Right lobe of liver (tissue), 6 donors: ENCODE data around the gene PAX5. TPM values are rescaled to one million over a fixed set of nuclear protein-coding genes. Genes with fewer than 3 reads are reported as not detected.

Experiments
- ATAC-seq, 4 donors: fragments of 200-7000 bp; cut with Tn5 transposase; one replicate each; pipeline ENCODE4 v1.9.1; 2020; ENCODE audit warnings: mild to moderate bottlenecking in 4 of 4, moderate library complexity in 4 of 4
- DNase-seq, 3 donors: peaks; one replicate each; pipeline ENCODE4 v3.0.0-alpha.2; 2020
- H3K27ac ChIP-seq, 3 donors: fragments of 200-600 bp; one replicate each; pipeline ENCODE4 v1.8.0; 2022
- H3K27me3 ChIP-seq, 2 donors: fragments of 200-600 bp; one replicate each; pipeline ENCODE4 v1.8.0; 2022
- H3K36me3 ChIP-seq, 4 donors: fragments of 200-600 bp; sonication (generic) in 1 of 4; one replicate each; pipeline versions ENCODE4 v1.5.1 to v1.8.0; 2017 to 2022; ENCODE audit warnings: control low read depth in 1 of 4
- H3K4me1 ChIP-seq, 4 donors: fragments of 200-600 bp; sonication (generic) in 1 of 4; one replicate each; pipeline versions ENCODE4 v1.5.1 to v1.8.0; 2017 to 2022; ENCODE audit warnings: control low read depth in 1 of 4
- H3K4me3 ChIP-seq, 3 donors: fragments of 200-600 bp; one replicate each; pipeline ENCODE4 v1.8.0; 2022
- H3K9me3 ChIP-seq, 4 donors: fragments of 200-600 bp; sonication (generic) in 1 of 4; one replicate each; pipeline versions ENCODE4 v1.5.1 to v1.8.0; 2017 to 2022; ENCODE audit warnings: control low read depth in 1 of 4
- POLR2A ChIP-seq: fragments of 450-650 bp; IDR thresholded peaks from one replicate; pipeline ENCODE4 v1.6.1; 2017; ENCODE audit warnings: antibody characterized with exemption, mild to moderate bottlenecking
- WGBS: methylation state at CpG from one replicate; pipeline ENCODE4 v1.1.6; 2018; ENCODE audit warnings: low coverage, low lambda C conversion rate; ENCODE audit not compliant: insufficient coverage; ENCODE audit errors: missing lambda C conversion rate; 5-methylcytosine and 5-hydroxymethylcytosine counted together
- intact Hi-C, 2 donors: fragments of 100-400 bp; cut with DNase I; formaldehyde crosslinking; loops; one replicate each; pipeline versions ENCODE4 v1.11.2 to v1.14.1; 2022
- total RNA-seq, 6 experiments: library from RNA; depleted of rRNA in 2 of 6; stranded (reverse); fragments of >200 nt in 2 of 6; fragmentation: NEBNext Ultra II Directional in 3 of 6; extraction: Animal tissue kit (Norgen Biotek cat#: 25700) in 3 of 6; gene quantifications; one replicate each; pipeline versions ENCODE4 v1.1.0 to v1.2.4, GENCODE V29; 2016 to 2023
- TF ChIP-seq, protein P1 (sequence below), 4 donors: fragments of 200-600 bp in 3 of 4; fragments of 450-650 bp in 1 of 4; IDR thresholded peaks; one replicate each; pipeline versions ENCODE4 v1.5.1 to v1.8.0; 2016 to 2022; ENCODE audit warnings: antibody characterized with exemption in 4 of 4, mild to moderate bottlenecking in 2 of 4
- donor health status: DM: no; HTN: yes; CAD: no.
- donor health status: DM: no; HTN: no; CAD: no.
- donor health status: DM: no; HTN: no; CAD: no.
- donor health status: DM: no; HTN: yes; CAD: no.
- donor health status: DM: no; HTN: yes; CAD: no.

PAX5 gene
- total RNA-seq, 6 experiments from 2014 or later: 0.12 to 0.18 TPM; not detected in 4

DNA sequence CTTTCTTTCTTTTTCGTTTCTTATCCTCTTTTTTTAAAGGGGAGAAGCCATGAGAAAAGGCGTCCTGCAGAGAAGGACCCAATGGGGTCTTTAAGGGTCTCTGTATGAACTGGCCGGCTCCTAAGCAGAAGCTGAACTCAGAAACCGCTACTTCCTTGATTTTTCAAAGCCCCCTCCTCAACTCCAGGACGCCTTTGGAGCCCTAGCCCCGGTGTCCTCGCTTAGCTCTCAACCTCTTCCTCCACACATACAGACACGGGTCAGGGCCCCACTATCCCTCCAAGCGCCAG is 8.3 kb downstream of the PAX5 start:
- no peaks in the 10 kb centered on the region for H3K36me3 ChIP-seq
- no peak for TF ChIP-seq POLR2A
- TF ChIP-seq, protein P1, sequence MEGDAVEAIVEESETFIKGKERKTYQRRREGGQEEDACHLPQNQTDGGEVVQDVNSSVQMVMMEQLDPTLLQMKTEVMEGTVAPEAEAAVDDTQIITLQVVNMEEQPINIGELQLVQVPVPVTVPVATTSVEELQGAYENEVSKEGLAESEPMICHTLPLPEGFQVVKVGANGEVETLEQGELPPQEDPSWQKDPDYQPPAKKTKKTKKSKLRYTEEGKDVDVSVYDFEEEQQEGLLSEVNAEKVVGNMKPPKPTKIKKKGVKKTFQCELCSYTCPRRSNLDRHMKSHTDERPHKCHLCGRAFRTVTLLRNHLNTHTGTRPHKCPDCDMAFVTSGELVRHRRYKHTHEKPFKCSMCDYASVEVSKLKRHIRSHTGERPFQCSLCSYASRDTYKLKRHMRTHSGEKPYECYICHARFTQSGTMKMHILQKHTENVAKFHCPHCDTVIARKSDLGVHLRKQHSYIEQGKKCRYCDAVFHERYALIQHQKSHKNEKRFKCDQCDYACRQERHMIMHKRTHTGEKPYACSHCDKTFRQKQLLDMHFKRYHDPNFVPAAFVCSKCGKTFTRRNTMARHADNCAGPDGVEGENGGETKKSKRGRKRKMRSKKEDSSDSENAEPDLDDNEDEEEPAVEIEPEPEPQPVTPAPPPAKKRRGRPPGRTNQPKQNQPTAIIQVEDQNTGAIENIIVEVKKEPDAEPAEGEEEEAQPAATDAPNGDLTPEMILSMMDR (IDR thresholded peaks at IDR 0.05): no peak
- H3K27me3 ChIP-seq: peaks cover 23 to 60% of the 10 kb centered on the region in 2 donors
- 3% methylated on average over 8 of the region's 9 CpGs for WGBS
- intact Hi-C loops: no loop called here
- H3K4me1 ChIP-seq: peaks cover 0 to 35% (median 14%) of the 10 kb centered on the region in 4 donors
- H3K9me3 ChIP-seq: no peaks in the 10 kb centered on the region
- peak overlapping the region in 2 of 3 donors; percentile 16 to 19 for H3K4me3 ChIP-seq
- ATAC-seq (no peak), DNase-seq (no peak)
- no peak overlapping the region for H3K27ac ChIP-seq

DNA sequence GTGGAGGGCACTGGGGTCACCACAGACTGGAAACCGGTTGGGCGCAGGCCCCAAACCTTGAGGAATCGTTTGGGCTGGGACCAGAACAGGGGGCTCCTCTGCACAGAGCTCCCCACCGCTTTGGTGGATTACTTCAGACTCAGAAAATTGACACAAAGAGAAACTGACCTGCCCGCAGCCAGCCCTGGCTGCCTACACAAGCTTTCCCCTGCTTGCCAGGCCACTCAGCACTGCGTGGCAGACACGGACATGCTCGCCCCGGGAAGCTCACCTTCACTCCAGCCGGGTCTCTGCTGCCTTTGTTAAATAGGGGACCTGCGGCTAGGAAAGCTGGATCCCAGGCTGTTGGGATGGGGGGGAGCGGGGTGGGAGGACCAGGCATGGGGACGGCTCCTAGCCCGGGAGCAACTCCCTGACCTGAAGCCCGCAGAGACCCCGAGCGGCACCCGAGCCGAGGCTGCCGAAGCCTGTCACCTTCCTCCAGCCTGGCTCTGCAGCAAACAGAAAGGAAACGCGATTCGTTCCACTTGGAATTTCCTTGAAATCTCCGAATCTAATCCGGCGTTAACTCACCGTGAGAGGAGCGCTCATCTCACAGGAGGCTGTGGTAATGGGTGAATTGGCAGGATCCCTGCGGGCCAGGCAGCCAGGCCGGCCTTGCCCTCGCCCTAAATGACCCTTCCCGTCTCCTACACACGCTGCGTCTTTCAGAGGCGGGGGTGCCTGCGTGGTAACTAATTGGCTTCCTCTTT is 8.8 kb downstream of the PAX5 start:
- H3K27me3 ChIP-seq: peaks cover 23 to 55% of the 10 kb centered on the region in 2 donors
- H3K4me1 ChIP-seq: peaks cover 0 to 35% (median 14%) of the 10 kb centered on the region in 4 donors
- intact Hi-C loops: no loop called here
- ATAC-seq: no peak
- no peak for DNase-seq
- H3K36me3 ChIP-seq: no peaks in the 10 kb centered on the region
- WGBS: 14% methylated on average over 15 of the region's 36 CpGs
- H3K27ac ChIP-seq: no peak overlapping the region
- TF ChIP-seq, protein P1 (IDR thresholded peaks at IDR 0.05): no peak
- TF ChIP-seq POLR2A: no peak
- H3K9me3 ChIP-seq: no peaks in the 10 kb centered on the region
- H3K4me3 ChIP-seq: peak overlapping the region in 2 of 3 donors; percentile 16 to 19

DNA sequence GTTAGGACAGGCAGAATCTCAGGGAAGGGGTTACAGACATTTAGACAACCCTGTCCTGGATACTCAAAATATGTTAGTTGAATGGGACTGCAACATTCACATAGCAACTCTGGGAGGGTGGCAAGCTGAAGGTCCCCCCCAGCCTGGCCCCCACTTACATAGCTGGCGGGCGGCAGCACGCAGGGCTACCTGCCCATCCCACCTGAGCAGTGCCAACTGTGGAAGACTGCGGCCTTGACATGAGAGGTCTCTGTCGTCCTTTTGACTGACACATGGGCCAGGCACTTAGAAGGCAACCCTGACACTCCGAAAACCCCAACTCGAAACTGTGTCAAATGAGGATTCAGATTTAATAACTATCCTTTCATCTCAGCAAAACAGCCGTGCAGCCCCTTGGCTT is 16.5 kb downstream of the PAX5 start:
- no peak for TF ChIP-seq POLR2A
- TF ChIP-seq, protein P1 (IDR thresholded peaks at IDR 0.05): no peak
- intact Hi-C loops: no loop called here
- Histone ChIP-seq H3K36me3 (no peaks in the 10 kb centered on the region), H3K27me3 (peaks cover 5 to 10% of the 10 kb centered on the region in 2 donors), H3K27ac (no peak overlapping the region), H3K4me3 (no peak overlapping the region), H3K9me3 (no peaks in the 10 kb centered on the region), H3K4me1 (no peaks in the 10 kb centered on the region)
- ATAC-seq (no peak), DNase-seq (peak in 1 of 3 donors; percentile 18)
- WGBS: 57% methylated on average over 1 of the region's 8 CpGs

DNA sequence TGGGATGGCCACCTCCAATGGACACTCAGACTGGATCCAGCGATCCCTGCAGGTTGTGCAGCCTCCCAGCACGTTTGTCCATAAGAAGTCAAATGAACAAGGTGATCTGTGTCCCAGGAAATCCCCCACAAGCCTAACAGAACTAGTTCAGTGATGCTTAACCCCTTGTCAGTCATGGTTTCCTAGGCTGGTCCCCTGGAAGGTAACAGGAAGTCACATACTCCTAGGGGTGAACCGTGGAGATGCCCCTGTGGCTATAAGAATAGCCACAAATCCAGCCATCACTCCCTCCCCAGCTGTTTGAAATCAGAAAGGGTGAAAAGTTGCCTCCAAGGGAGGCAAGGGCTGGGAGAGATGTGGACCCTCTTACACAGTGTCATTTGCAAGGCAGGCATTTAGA is 22.5 kb downstream of the PAX5 start:
- WGBS: 56% methylated on average over 3 of the region's 3 CpGs
- Histone ChIP-seq H3K4me3 (no peak overlapping the region), H3K36me3 (no peaks in the 10 kb centered on the region), H3K27ac (no peak overlapping the region), H3K9me3 (no peaks in the 10 kb centered on the region), H3K27me3 (peaks cover 3 to 7% of the 10 kb centered on the region in 2 donors), H3K4me1 (no peaks in the 10 kb centered on the region)
- no peak for ATAC-seq
- intact Hi-C loops: no loop called here
- TF ChIP-seq, protein P1 (IDR thresholded peaks at IDR 0.05): no peak
- no peak for TF ChIP-seq POLR2A
- DNase-seq: no peak
